IMR-90 (cell line): Measurements from ENCODE around the gene TNRC6A. TPM values are rescaled to one million over a fixed set of nuclear protein-coding genes. Genes with fewer than 3 reads are reported as not detected.
"Not testable (repeated sequence)": the region's sequence is repeated elsewhere in the genome, so short reads cannot be mapped to it uniquely, and the experiment has no call there.

ENCODE experiments used
- ATAC-seq: fragments of 200-7000 bp; cut with Tn5 transposase; 2 replicates; pipeline ENCODE4 v1.9.1; 2020; ENCODE audit warnings: low read depth, mild to moderate bottlenecking, moderate library complexity
- BruUV-seq: library from RNA; stranded (reverse); fragments of 400-500 nt; replicated peaks from 2 replicates; lab custom pipeline; 2021; lab: Mats Ljungman, UMichigan
- CTCF ChIA-PET: fragments of 300-600 bp; formaldehyde crosslinking; extraction: SDS; loops from one replicate; lab custom pipeline; 2021; ENCODE audit warnings: antibody characterized with exemption; lab: Yijun Ruan, JAX
- POLR2A ChIA-PET: fragments of 300-600 bp; sonication (Branson Sonifier 250); formaldehyde crosslinking; loops from one replicate; lab custom pipeline; 2022; ENCODE audit warnings: antibody characterized with exemption; ENCODE audit not compliant: unreplicated experiment; lab: Charles Lee
- DNase-seq: peaks from one replicate; pipeline ENCODE4 v3.0.0; 2013
- H2AFZ ChIP-seq: replicated peaks from 2 replicates; pipeline ENCODE3; 2013; ENCODE audit warnings: low read length, mild to moderate bottlenecking; ENCODE audit not compliant: poor library complexity
- H2AK5ac ChIP-seq: 2 replicates; pipeline ENCODE4 v1.6.1; 2013; ENCODE audit warnings: low read depth, low read length, inconsistent platforms
- H2AK9ac ChIP-seq: replicated peaks from 2 replicates; pipeline ENCODE3; 2013; ENCODE audit warnings: mild to moderate bottlenecking, low read depth, low read length, moderate library complexity; ENCODE audit not compliant: poor library complexity
- H2BK120ac ChIP-seq: 2 replicates; pipeline ENCODE4 v1.6.1; 2013; ENCODE audit warnings: low read depth, low read length, inconsistent platforms
- H2BK15ac ChIP-seq: 3 replicates; pipeline ENCODE4 v1.6.1; 2013; ENCODE audit warnings: low read depth, low read length, inconsistent platforms
- H2BK20ac ChIP-seq: 2 replicates; pipeline ENCODE4 v1.6.1; 2013; ENCODE audit warnings: low read depth, mild to moderate bottlenecking, inconsistent platforms, low read length, moderate library complexity
- H2BK5ac ChIP-seq: 2 replicates; pipeline ENCODE4 v1.6.1; 2013; ENCODE audit warnings: mild to moderate bottlenecking, low read depth, low read length, inconsistent platforms; ENCODE audit not compliant: poor library complexity, severe bottlenecking
- H3K14ac ChIP-seq: replicated peaks from 2 replicates; pipeline ENCODE4 v1.6.1; 2013; ENCODE audit warnings: low read depth, low read length, inconsistent platforms
- H3K18ac ChIP-seq: 2 replicates; pipeline ENCODE4 v1.6.1; 2013; ENCODE audit warnings: low read depth, low read length, control low read depth
- H3K23ac ChIP-seq: 2 replicates; pipeline ENCODE4 v1.6.1; 2013; ENCODE audit warnings: low read depth, low read length, inconsistent platforms
- H3K27ac ChIP-seq: 2 replicates; pipeline ENCODE4 v1.5.1; 2013; ENCODE audit warnings: mild to moderate bottlenecking, control low read depth, low read length; ENCODE audit not compliant: insufficient read depth
- H3K27me3 ChIP-seq: 2 replicates; pipeline ENCODE4 v1.6.1; 2013; ENCODE audit warnings: low read length; ENCODE audit not compliant: control insufficient read depth, insufficient read depth
- H3K36me3 ChIP-seq: 2 replicates; pipeline ENCODE4 v1.6.1; 2013; ENCODE audit warnings: low read length, mixed read lengths; ENCODE audit not compliant: control insufficient read depth, insufficient read depth
- H3K4ac ChIP-seq: 2 replicates; pipeline ENCODE4 v1.6.1; 2013; ENCODE audit warnings: low read depth, low read length, inconsistent platforms
- H3K4me1 ChIP-seq: 2 replicates; pipeline ENCODE4 v1.6.1; 2013; ENCODE audit warnings: low read length, mixed read lengths; ENCODE audit not compliant: control insufficient read depth, insufficient read depth
- H3K4me2 ChIP-seq: 2 replicates; pipeline ENCODE4 v1.6.1; 2013; ENCODE audit warnings: low read depth, mild to moderate bottlenecking, control low read depth, low read length, moderate library complexity
- H3K4me3 ChIP-seq: 2 replicates; pipeline ENCODE4 v1.5.1; 2013; ENCODE audit warnings: low read depth, mild to moderate bottlenecking, control low read depth, low read length, moderate library complexity; ENCODE audit not compliant: insufficient read depth
- H3K56ac ChIP-seq: 2 replicates; pipeline ENCODE4 v1.6.1; 2013; ENCODE audit warnings: low read length, inconsistent platforms; ENCODE audit not compliant: insufficient read depth; ENCODE audit errors: extremely low read depth
- H3K79me1 ChIP-seq, 2 experiments: 2 replicates each; pipeline ENCODE4 v1.6.1; 2013; ENCODE audit warnings: low read length in 2 of 2, inconsistent platforms in 1 of 2, low read depth in 1 of 2
- H3K9ac ChIP-seq: 2 replicates; pipeline ENCODE4 v1.6.1; 2013; ENCODE audit warnings: low read depth, low read length, control low read depth
- H3K9me1 ChIP-seq: 2 replicates; pipeline ENCODE4 v1.6.1; 2013; ENCODE audit warnings: low read length, inconsistent platforms; ENCODE audit not compliant: insufficient read depth
- H3K9me3 ChIP-seq: 2 replicates; pipeline ENCODE4 v1.6.1; 2013; ENCODE audit warnings: low read length; ENCODE audit not compliant: control insufficient read depth, insufficient read depth
- H4K20me1 ChIP-seq: 2 replicates; pipeline ENCODE4 v1.6.1; 2013; ENCODE audit warnings: low read length, inconsistent platforms; ENCODE audit not compliant: insufficient read depth
- H4K5ac ChIP-seq: 2 replicates; pipeline ENCODE4 v1.6.1; 2013; ENCODE audit warnings: mild to moderate bottlenecking, low read depth, low read length, control low read depth
- H4K8ac ChIP-seq, 2 experiments: 2 replicates each; pipeline ENCODE4 v1.6.1; 2013; ENCODE audit warnings: low read depth in 2 of 2, low read length in 2 of 2, control low read depth in 1 of 2, inconsistent platforms in 1 of 2
- H4K91ac ChIP-seq: 2 replicates; pipeline ENCODE4 v1.6.1; 2013; ENCODE audit warnings: low read depth, low read length, inconsistent platforms; ENCODE audit not compliant: insufficient read depth
- WGBS, 2 experiments: methylation state at CpG; one replicate each; pipeline versions ENCODE4 v1.1.5 to v1.1.7; 2013; ENCODE audit warnings: missing lambda C conversion rate in 2 of 2; ENCODE audit not compliant: insufficient read length in 1 of 2; ENCODE audit errors: extremely low coverage in 2 of 2; 5-methylcytosine and 5-hydroxymethylcytosine counted together
- dilution Hi-C: fragments of 300-500 bp; cut with HindIII; formaldehyde crosslinking; loops from one replicate; pipeline ENCODE4 v1.14.3; 2018; ENCODE audit warnings: low sequenced_read_pairs; ENCODE audit not compliant: unreplicated experiment
- in situ Hi-C: fragments of 300-500 bp; cut with MboI; formaldehyde crosslinking; loops from 3 replicates; pipeline ENCODE4 v1.14.3; 2019; ENCODE audit warnings: low sequenced_read_pairs, inconsistent platforms, mixed read lengths
- intact Hi-C: fragments of 100-400 bp; cut with micrococcal nuclease; formaldehyde crosslinking; loops from 2 replicates; pipeline ENCODE4 v1.10.0; 2022
- polyA plus RNA-seq, 3 experiments: library from polyadenylated mRNA; depleted of rRNA; stranded (reverse); fragments of >200 nt; gene quantifications; 2 replicates each; pipeline ENCODE4 v1.2.3, GENCODE V29; 2012; ENCODE audit warnings: low replicate concordance in 1 of 3
- total RNA-seq: library from RNA; depleted of rRNA; stranded (reverse); fragments of >200 nt; gene quantifications from 2 replicates; pipeline ENCODE4 v1.2.3, GENCODE V29; 2012

TNRC6A gene
- total and polyA plus RNA-seq, 2 of the 4 experiments (the other 2 are of a cell fraction), result 32.4 to 42.3 TPM

GRCh38 chr16:24707760-24708159 lies 21.7 kb upstream of the TNRC6A start:
- BruUV-seq, H3K9me1 ChIP-seq, H3K9ac ChIP-seq, DNase-seq, H3K27ac ChIP-seq, H3K23ac ChIP-seq, ATAC-seq, H3K18ac ChIP-seq, H2AK5ac ChIP-seq, CTCF ChIA-PET, H4K20me1 ChIP-seq, H3K9me3 ChIP-seq, H2BK15ac ChIP-seq, H2BK120ac ChIP-seq, H3K4me2 ChIP-seq, in situ Hi-C loops, H3K4ac ChIP-seq, H2AK9ac ChIP-seq, intact Hi-C loops, H2BK20ac ChIP-seq, H3K27me3 ChIP-seq, H2AFZ ChIP-seq, dilution Hi-C loops, H3K14ac ChIP-seq, H3K79me1 ChIP-seq, POLR2A ChIA-PET, H4K91ac ChIP-seq, H4K8ac ChIP-seq, H2BK5ac ChIP-seq, H3K4me3 ChIP-seq, H4K5ac ChIP-seq, H3K4me1 ChIP-seq, H3K56ac ChIP-seq, H3K36me3 ChIP-seq: not testable (repeated sequence)
- WGBS, 2 experiments, result 48% methylated on average over 3 of the region's 7 CpGs; no CpG with 5 or more reads in 1 of the 2 experiments
